Trophoblast cell (in vitro differentiated cells and primary cell): Measurements from ENCODE around the gene RIMBP2.
"Not testable (repeated sequence)": the region's sequence is repeated elsewhere in the genome, so short reads cannot be mapped to it uniquely, and the experiment has no call there.

Experiments
- DNase-seq, 2 donors: peaks; one replicate each; pipeline ENCODE4 v3.0.0-alpha.2; 2016
- H2AFZ ChIP-seq: 2 replicates; pipeline ENCODE4 v1.6.1; 2013; ENCODE audit warnings: low read length, moderate library complexity, mild to moderate bottlenecking; ENCODE audit not compliant: insufficient read depth, poor library complexity
- H2AK5ac ChIP-seq: 2 replicates; pipeline ENCODE4 v1.6.1; 2013; ENCODE audit warnings: mild to moderate bottlenecking, low read length
- H2BK120ac ChIP-seq: 2 replicates; pipeline ENCODE4 v1.6.1; 2013; ENCODE audit warnings: low read length, mild to moderate bottlenecking, moderate library complexity; ENCODE audit not compliant: insufficient read depth, poor library complexity
- H2BK12ac ChIP-seq: 2 replicates; pipeline ENCODE4 v1.6.1; 2013; ENCODE audit warnings: mild to moderate bottlenecking, low read length, moderate library complexity
- H2BK5ac ChIP-seq: 2 replicates; pipeline ENCODE4 v1.6.1; 2013; ENCODE audit warnings: low read length, low read depth, moderate library complexity, mild to moderate bottlenecking; ENCODE audit not compliant: poor library complexity
- H3K14ac ChIP-seq: 2 replicates; pipeline ENCODE4 v1.6.1; 2013; ENCODE audit warnings: mild to moderate bottlenecking, low read length
- H3K18ac ChIP-seq: 2 replicates; pipeline ENCODE4 v1.6.1; 2013; ENCODE audit warnings: mild to moderate bottlenecking, low read length
- H3K23ac ChIP-seq: 2 replicates; pipeline ENCODE4 v1.6.1; 2013; ENCODE audit warnings: low read length
- H3K27ac ChIP-seq: 2 replicates; pipeline ENCODE4 v1.5.1; 2013; ENCODE audit warnings: low read depth, mild to moderate bottlenecking, inconsistent platforms, low read length, moderate library complexity
- H3K27me3 ChIP-seq: 2 replicates; pipeline ENCODE4 v1.6.1; 2013; ENCODE audit warnings: inconsistent platforms, mild to moderate bottlenecking, low read length, moderate library complexity; ENCODE audit not compliant: insufficient read depth
- H3K36me3 ChIP-seq, 2 experiments: 1 replicate in 1 of 2; 2 replicates in 1 of 2; pipeline ENCODE4 v1.6.1; 2013; ENCODE audit warnings: low read length in 2 of 2, mild to moderate bottlenecking in 2 of 2, moderate library complexity in 1 of 2; ENCODE audit not compliant: insufficient read depth in 2 of 2, control insufficient read depth in 1 of 2
- H3K4ac ChIP-seq: 2 replicates; pipeline ENCODE4 v1.6.1; 2013; ENCODE audit warnings: low read depth, mild to moderate bottlenecking, low read length, moderate library complexity
- H3K4me1 ChIP-seq, 2 experiments: 1 replicate in 1 of 2; 2 replicates in 1 of 2; pipeline ENCODE4 v1.6.1; 2013; ENCODE audit warnings: low read length in 2 of 2, mild to moderate bottlenecking in 2 of 2, moderate library complexity in 1 of 2; ENCODE audit not compliant: insufficient read depth in 2 of 2, control insufficient read depth in 1 of 2
- H3K4me2 ChIP-seq: 2 replicates; pipeline ENCODE4 v1.6.1; 2013; ENCODE audit warnings: inconsistent platforms, mild to moderate bottlenecking, low read length, moderate library complexity
- H3K4me3 ChIP-seq: 2 replicates; pipeline ENCODE4 v1.5.1; 2013; ENCODE audit warnings: mild to moderate bottlenecking, low read depth, low read length, inconsistent platforms
- H3K79me1 ChIP-seq: one replicate; pipeline ENCODE4 v1.6.1; 2013; ENCODE audit warnings: low read length
- H3K79me2 ChIP-seq: 2 replicates; pipeline ENCODE4 v1.6.1; 2013; ENCODE audit warnings: low read length, mild to moderate bottlenecking; ENCODE audit not compliant: control insufficient read depth, insufficient read depth, poor library complexity
- H3K9ac ChIP-seq: 2 replicates; pipeline ENCODE4 v1.6.1; 2013; ENCODE audit warnings: mild to moderate bottlenecking, low read length
- H3K9me3 ChIP-seq: 2 replicates; pipeline ENCODE4 v1.6.1; 2013; ENCODE audit warnings: low read depth, mild to moderate bottlenecking, control low read depth, inconsistent platforms, low read length; ENCODE audit not compliant: insufficient read depth
- H4K12ac ChIP-seq: 2 replicates; pipeline ENCODE4 v1.6.1; 2013; ENCODE audit warnings: low read depth, mild to moderate bottlenecking, low read length, moderate library complexity
- H4K8ac ChIP-seq: 2 replicates; pipeline ENCODE4 v1.6.1; 2013; ENCODE audit warnings: low read depth, mild to moderate bottlenecking, low read length, moderate library complexity
- H4K91ac ChIP-seq: one replicate; pipeline ENCODE4 v1.6.1; 2013; ENCODE audit warnings: low read depth, mild to moderate bottlenecking, low read length, moderate library complexity
- WGBS: extraction: QIAGEN DNeasy Blood & Tissue Kit; methylation state at CpG from one replicate; pipeline ENCODE4 v1.1.7; 2013; ENCODE audit warnings: missing lambda C conversion rate; ENCODE audit not compliant: insufficient read length, insufficient coverage; ENCODE audit errors: extremely low coverage; 5-methylcytosine and 5-hydroxymethylcytosine counted together

The RIMBP2 gene

GRCh38 chr12:130587966-130588365 is 128.1 kb downstream of the RIMBP2 start:
- Histone ChIP-seq H2BK12ac (no peak overlapping the region), H3K14ac (no peak overlapping the region), H2BK120ac (no peak overlapping the region), H2AK5ac (no peak overlapping the region), H4K12ac (no peak overlapping the region), H3K4ac (no peak overlapping the region), H3K4me1 (no peaks in the 10 kb centered on the region), H3K36me3 (no peaks in the 10 kb centered on the region), H3K4me3 (no peak overlapping the region), H3K4me2 (no peak overlapping the region), H3K9ac (no peak overlapping the region), H3K9me3 (peaks cover 4% of the 10 kb centered on the region), H4K8ac (no peak overlapping the region), H3K18ac (no peak overlapping the region), H3K23ac (no peak overlapping the region), H2BK5ac (no peak overlapping the region), H4K91ac (no peak overlapping the region), H2AFZ (no peak overlapping the region), H3K27ac (no peak overlapping the region), H3K79me2 (no peaks in the 10 kb centered on the region), H3K79me1 (no peaks in the 10 kb centered on the region), H3K27me3 (no peaks in the 10 kb centered on the region)
- WGBS = no CpG with 5 or more reads among the region's 4 CpGs
- no peak for DNase-seq

- H4K12ac ChIP-seq, H4K8ac ChIP-seq, H3K4me1 ChIP-seq, H2BK120ac ChIP-seq, H3K9ac ChIP-seq, H2BK12ac ChIP-seq, H3K18ac ChIP-seq, H2AFZ ChIP-seq, H3K4me3 ChIP-seq, H3K79me1 ChIP-seq, H3K14ac ChIP-seq, H3K4me2 ChIP-seq, H2AK5ac ChIP-seq, H3K23ac ChIP-seq, H3K4ac ChIP-seq, DNase-seq, H3K79me2 ChIP-seq, H3K36me3 ChIP-seq, H3K27me3 ChIP-seq, H3K9me3 ChIP-seq, H4K91ac ChIP-seq, H2BK5ac ChIP-seq, H3K27ac ChIP-seq: not testable (repeated sequence)
Observed at GRCh38 chr12:130584475-130584874, 131.6 kb downstream of the RIMBP2 start.

GRCh38 chr12:130583800-130584199 is 132.3 kb downstream of the RIMBP2 start:
- Histone ChIP-seq H3K79me1 (no peaks in the 10 kb centered on the region), H3K14ac (no peak overlapping the region), H3K79me2 (no peaks in the 10 kb centered on the region), H2BK5ac (no peak overlapping the region), H3K4me2 (no peak overlapping the region), H3K36me3 (no peaks in the 10 kb centered on the region), H3K4me3 (no peak overlapping the region), H2AK5ac (no peak overlapping the region), H4K91ac (no peak overlapping the region), H3K9me3 (peaks cover 3% of the 10 kb centered on the region), H3K27ac (no peak overlapping the region), H3K9ac (no peak overlapping the region), H3K18ac (no peak overlapping the region), H2AFZ (no peak overlapping the region), H4K12ac (no peak overlapping the region), H2BK12ac (no peak overlapping the region), H3K23ac (no peak overlapping the region), H3K4ac (no peak overlapping the region), H3K4me1 (no peaks in the 10 kb centered on the region), H4K8ac (no peak overlapping the region), H2BK120ac (no peak overlapping the region), H3K27me3 (no peaks in the 10 kb centered on the region)
- no peak for DNase-seq
- WGBS = no CpG with 5 or more reads among the region's 4 CpGs

- 100% methylated on average over 3 of the region's 5 CpGs for WGBS
- Histone ChIP-seq H2BK12ac (no peak overlapping the region), H3K27me3 (no peaks in the 10 kb centered on the region), H2AFZ (no peak overlapping the region), H3K27ac (no peak overlapping the region), H3K79me2 (no peaks in the 10 kb centered on the region), H3K9ac (no peak overlapping the region), H3K4me2 (no peak overlapping the region), H3K14ac (no peak overlapping the region), H4K12ac (no peak overlapping the region), H4K8ac (no peak overlapping the region), H3K79me1 (no peaks in the 10 kb centered on the region), H3K4ac (no peak overlapping the region), H2BK5ac (no peak overlapping the region), H3K4me1 (no peaks in the 10 kb centered on the region), H3K36me3 (no peaks in the 10 kb centered on the region), H4K91ac (no peak overlapping the region), H2AK5ac (no peak overlapping the region), H3K9me3 (peaks cover 3% of the 10 kb centered on the region), H2BK120ac (no peak overlapping the region), H3K23ac (no peak overlapping the region), H3K4me3 (no peak overlapping the region), H3K18ac (no peak overlapping the region)
- DNase-seq = no peak
Observed at GRCh38 chr12:130583317-130583716, 132.8 kb downstream of the RIMBP2 start.
